GM18909 (cell line): Measurements from ENCODE around the gene NEDD9.

Experiments
- ATAC-seq: cut with Tn5 transposase; IDR thresholded peaks from one replicate; pipeline ENCODE4 v1.9.1; 2021; ENCODE audit warnings: mild to moderate bottlenecking; ENCODE audit not compliant: unreplicated experiment, poor library complexity

The NEDD9 gene

DNA sequence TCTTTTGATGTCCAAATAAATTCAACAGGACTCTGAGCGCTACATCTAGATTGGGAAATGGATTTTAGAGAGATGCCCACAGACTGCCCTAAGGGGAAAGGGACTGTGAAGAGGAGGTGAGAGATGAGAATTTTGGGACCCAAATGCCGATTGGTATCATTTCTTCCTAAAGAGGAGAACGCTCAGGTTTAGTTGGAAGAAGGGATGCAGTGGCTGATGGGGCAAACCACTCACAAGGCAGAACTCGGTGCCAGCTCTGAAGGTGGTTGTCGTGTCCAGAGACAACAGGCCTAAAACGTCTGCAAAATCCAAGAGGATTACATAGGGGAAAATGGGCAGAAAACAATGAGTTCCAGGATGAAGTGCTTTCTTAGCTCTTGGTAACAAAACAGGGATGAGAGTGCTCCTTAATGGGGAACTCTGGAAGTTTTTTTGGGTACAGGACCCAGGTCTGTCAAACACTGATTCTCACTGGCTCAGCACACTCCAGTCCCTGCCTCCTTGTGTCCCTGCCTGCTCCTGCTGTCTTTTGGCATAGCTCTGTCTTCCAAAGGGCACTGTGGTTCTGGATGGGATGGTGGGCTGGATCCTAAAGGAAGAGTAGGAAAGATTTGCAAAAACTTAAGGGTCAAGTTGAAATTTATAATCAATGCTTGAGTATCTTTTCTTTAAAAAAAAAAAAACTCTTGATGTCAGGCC, 29.0 kb downstream of the NEDD9 start:
- ATAC-seq, result no peak

DNA sequence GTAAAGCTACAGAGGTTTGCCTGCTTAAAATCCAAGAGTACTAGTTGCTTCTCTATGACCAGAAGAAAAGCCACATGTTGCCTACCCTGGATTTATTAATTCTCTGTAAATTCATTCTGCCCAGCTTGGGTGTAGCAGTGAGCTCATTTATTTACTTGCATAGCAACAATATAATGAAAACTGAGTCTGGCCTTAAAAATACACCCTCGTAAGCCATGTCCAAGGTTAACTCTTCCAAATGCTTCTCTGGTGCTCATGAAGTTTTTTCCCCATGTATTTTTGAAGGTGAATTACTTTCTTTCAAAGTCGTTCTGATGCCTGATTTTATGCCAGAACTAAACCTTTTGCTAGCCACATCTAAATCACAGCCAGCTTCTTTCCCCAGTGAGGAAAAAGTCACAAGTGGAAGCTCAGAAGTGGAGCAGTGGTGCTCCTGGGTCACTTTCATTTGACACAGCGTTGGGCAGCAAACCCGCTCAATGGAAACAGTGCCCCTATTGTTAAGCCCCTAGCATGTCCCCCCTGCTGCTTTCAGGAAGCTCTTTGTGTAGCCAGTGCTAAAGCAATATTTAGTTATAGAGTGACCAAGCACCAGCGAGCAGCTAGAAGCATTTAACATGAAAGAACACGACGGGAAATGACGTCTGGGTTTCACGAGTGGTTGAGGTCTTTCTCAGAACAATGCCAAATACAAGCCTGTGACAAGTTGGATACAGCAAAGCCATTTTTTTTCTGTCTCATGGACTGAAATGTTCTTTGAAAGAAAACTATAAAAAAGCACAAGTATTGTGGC, 29.8 kb downstream of the NEDD9 start:
- ATAC-seq, result no peak

- ATAC-seq, result no peak
Observed at GRCh38 chr6:11201772-11202512, 30.5 kb downstream of the NEDD9 start.

DNA sequence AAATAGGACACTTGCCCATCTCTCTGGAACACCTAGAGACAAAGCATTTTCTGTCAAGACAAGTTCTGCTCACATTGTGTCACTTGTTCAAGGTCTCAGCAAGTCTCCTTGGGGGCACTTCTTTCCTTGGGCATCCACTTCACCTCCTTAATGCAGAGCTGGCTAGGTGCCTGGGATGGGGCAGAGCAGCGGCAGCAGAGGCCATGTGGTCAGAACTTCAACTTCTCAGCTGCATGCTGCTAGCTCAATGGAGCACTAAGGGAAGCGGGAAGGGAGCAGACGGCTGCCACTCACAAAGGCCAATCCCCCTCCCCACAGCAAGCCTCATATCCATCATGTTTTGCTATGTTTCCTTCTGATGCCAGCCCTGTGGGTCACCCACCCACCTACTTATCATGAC, 31.5 kb downstream of the NEDD9 start:
- no peak for ATAC-seq

DNA sequence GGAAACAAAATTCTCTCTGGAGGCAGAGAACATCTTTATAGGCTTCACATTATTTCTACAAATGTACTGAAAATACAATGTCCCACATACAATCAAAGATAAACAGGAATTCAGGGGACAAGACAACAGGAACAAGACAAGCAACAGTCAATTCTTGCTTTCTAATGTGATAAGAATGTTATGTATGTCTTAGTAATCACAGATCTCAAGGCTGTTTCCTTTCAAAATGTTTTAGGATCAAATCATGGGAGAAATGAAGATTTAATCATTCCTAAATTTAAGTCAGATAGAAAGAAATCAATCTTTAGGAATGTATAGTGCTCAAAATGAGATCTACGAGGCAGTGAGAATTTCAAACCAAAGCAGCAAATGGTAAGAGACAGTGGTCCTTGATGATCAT, 32.1 kb downstream of the NEDD9 start:
- ATAC-seq, result no peak

GRCh38 chr6:11198663-11199603, 33.5 kb downstream of the NEDD9 start:
- ATAC-seq, result no peak

DNA sequence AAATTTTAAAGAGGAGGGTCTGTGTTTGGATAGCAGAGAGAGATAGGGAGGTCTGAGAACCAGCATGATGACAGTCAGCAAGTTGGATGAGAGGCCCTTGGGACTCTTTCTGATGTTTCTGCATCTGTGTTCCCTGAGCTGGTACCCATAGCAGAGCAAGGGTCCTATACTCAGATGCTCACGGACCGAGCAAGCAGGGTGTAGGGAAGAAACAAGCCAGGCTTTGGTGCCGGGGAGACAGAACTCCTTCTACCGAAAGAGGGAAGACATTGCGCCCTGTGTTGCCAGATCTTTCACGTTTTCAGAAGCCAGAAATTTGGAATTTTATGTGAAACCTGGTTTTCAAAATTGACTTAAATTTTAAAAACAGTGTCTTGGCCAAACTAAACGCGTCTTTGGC, 34.6 kb downstream of the NEDD9 start:
- ATAC-seq, result no peak

DNA sequence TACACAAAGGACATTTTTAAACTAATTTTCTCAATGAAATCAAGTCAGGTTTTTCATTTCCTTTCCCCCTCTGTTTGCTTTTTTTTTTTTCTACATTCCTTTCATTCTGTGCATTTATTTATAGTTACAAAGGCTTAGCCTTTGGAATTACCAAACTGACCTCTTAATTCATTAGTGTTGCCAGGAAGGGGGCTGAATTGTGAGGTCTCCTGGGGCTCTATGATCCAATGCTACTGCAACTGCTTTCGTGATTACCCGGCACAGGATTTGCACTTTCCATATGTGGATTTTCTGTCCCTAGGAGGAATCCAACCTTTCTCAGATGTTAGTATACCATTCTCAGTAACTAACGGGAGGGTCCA, 35.3 kb downstream of the NEDD9 start:
- no peak for ATAC-seq

GRCh38 chr6:11196511-11197174, 35.8 kb downstream of the NEDD9 start:
- no peak for ATAC-seq

DNA sequence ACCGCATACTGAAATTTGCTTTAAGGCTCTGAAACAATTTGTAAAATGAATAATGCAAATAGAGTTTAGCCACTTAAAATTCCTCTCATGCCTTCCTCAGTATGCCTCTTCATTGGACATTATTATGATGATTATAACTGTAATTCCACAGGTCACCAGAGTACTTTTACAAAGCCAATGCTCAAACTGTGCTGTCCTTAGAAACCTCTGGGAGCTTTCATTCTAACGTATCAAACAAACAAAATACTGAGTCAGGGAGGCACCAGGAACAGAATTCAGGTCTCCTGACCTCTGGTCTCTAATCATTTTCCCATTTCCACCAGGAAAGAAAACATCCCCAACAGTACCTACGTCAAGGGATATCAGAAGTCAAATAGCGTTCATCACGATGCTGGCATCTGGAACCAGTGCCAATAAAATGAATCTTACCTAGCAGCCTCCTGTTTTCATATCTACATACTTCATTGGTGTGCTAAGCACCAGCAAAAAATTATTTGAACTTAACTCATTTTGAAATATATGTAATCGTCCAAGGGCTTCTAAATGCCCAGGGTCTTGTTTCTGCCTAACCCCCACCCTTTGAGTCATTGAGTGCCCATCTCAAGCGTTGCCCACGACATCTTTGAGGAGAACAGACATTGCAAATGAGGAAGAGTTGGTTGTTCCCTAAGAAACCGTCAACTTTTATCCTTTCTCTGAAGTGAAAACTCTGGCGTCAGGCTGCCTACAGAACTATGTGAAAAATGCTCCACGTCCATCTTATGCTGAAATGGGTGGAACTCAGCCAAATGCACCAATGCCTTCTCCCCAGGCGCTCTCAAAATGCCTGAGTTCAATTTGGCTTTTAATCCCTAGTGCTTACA, 37.9 kb downstream of the NEDD9 start:
- no peak for ATAC-seq

DNA sequence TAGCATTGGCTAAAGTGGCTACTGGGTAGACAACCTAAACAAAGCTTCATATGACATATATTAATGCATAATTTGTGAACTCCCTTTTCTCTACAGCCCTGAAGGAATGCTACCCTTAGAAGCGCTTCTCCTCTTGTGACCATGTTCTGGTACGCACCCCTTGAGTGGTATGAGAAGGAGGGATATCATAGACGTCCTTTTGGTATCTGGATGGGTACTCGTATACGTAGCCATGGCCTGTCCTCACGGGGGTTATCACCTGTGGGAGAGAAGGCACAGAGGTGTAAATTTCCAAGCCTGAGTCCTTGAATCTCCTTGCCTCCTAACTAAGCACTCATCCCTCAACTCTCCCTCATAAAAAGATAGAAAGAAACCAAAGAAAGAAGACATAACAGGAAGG, 39.0 kb downstream of the NEDD9 start:
- no peak for ATAC-seq

GRCh38 chr6:11192167-11192566, 40.3 kb downstream of the NEDD9 start:
- ATAC-seq, result no peak

DNA sequence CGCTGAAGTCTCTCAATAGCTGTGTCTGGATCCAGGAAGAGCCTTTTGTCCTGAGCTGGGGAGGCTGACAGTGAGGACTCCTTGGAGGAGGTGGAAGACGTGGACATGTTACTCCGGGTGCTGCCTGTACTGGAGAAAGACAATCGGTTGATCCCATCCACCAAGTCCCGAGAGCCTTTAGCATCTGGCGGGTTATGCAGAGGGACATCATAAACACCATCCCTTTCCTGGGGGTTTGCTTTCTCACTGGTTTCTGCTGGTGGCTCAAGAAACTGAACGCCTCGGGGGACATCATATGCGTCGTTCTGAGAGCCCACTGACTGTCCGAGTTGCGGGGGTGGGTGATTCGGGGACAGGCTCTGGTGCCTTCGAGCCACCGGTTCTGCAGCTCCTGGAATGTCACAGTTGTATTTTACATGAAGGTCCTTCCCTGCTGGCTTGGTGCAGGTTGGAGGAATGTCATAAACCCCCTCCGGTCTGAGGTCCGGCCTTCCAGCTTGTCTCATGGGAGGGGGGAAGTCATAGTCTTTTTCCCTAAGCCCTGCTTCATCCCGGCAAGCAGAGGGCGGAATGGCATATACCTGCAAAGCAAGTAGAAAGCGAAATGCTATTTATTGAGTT, 41.7 kb downstream of the NEDD9 start:
- ATAC-seq, result no peak

DNA sequence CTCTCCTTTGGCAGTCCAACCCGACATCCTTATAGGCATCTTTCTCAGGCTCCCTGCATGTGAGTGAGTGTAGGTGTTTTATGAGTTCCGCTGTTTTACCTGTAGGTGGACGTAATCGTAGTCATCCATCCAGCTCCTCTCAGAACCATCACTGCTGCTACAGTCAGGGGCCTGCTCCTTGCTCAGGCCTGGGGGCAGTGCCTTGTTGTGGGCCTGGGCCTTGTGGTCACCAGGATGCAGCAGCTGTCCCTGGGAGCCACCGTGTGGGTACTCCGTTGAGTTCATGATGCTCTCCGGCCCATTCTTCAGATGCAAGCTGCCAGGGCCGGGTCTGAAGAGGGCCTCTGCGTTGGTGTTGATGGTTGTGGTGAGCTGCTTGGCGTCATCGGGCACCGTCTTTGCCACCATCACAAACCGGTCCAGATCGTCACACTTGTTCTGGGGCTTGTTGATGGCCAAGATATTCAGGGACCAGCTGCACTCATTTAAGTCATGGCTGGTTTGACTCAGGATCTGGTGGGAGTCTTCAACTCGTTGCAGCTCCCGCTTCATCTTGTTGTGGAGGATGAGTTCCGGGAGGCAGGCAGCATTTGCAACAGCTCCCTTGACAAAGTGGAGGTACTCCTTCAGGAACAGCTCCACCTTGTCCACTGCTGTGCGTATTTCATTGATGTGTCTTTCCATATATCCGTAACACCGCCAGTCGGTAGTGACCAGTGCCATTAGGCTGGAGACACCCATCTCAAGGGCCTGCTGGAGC, 42.4 kb downstream of the NEDD9 start:
- ATAC-seq, result no peak

- ATAC-seq, result no peak
Observed at GRCh38 chr6:11188161-11188915, 44.1 kb downstream of the NEDD9 start.

DNA sequence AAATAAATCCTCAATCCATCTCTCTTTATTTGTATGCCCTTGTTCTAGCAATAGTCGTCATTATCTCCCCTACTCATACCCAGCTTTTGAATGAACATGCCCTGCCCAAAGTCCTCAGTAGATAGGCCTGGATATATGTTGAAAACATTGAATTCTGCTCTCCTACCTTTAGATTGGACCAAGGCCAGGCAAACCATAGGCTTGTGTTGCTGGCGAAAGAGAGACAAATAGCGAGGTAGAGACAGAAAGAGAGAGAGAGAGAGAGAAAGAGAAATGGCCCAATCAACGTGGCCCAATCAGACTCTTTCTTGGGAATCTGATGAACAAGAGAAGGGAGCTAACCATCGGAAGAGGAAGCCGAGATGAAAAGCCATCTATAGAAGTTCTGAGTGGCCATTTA, 45.2 kb downstream of the NEDD9 start:
- ATAC-seq, result no peak
